Adipose tissue (tissue), 3 donors: ENCODE measurements around the gene UBA52. TPM values are rescaled to one million over a fixed set of nuclear protein-coding genes. Genes with fewer than 3 reads are reported as not detected.

Experiments used
- H3K27ac ChIP-seq: one replicate; pipeline ENCODE4 v1.5.1; 2013; ENCODE audit warnings: low read depth, low read length
- WGBS, 3 donors: extraction: QIAGEN DNeasy Blood & Tissue Kit; methylation state at CpG; one replicate each; pipeline ENCODE4 v1.1.7; 2013; 5-methylcytosine and 5-hydroxymethylcytosine counted together
- polyA plus RNA-seq, 3 donors: library from polyadenylated mRNA; stranded (reverse); fragments of 200-250 nt; gene quantifications; one replicate each; pipeline ENCODE4 v1.2.3, GENCODE V29; 2013
- donor health status: healthy with polysubstance abuse.
- donor health status: Bipolar disorder and iron deficiency.
- donor health status: healthy.

UBA52 gene
- polyA plus RNA-seq, 3 donors = 844 to 1,559 (median 1,492) TPM

- 4 to 8% (median 6%) methylated on average over 18 to 32 of the region's 32 CpGs for WGBS, 3 donors
- H3K27ac ChIP-seq = no peak overlapping the region
Observed at GRCh38 chr19:18603255-18603957, 31.7 kb downstream of the UBA52 start.

GRCh38 chr19:18603958-18604819, 32.5 kb downstream of the UBA52 start:
- no peak overlapping the region for H3K27ac ChIP-seq
- 13 to 15% (median 15%) methylated on average over 24 to 26 of the region's 26 CpGs for WGBS, 3 donors

- WGBS, 3 donors = 10 to 16% (median 16%) methylated on average over 10 of the region's 10 CpGs
- H3K27ac ChIP-seq = no peak overlapping the region
Observed at GRCh38 chr19:18604820-18605159, 33.1 kb downstream of the UBA52 start.

- H3K27ac ChIP-seq = no peak overlapping the region
- 5 to 7% (median 6%) methylated on average over 12 to 17 of the region's 17 CpGs for WGBS, 3 donors
Observed at GRCh38 chr19:18605196-18605545, 33.5 kb downstream of the UBA52 start.

GRCh38 chr19:18605546-18606280, 34.1 kb downstream of the UBA52 start:
- WGBS, 3 donors = 2 to 4% (median 2%) methylated on average over 37 to 65 of the region's 65 CpGs
- no peak overlapping the region for H3K27ac ChIP-seq

- no peak within 1 kb of the TSS for H3K27ac ChIP-seq
- 1% methylated on average over 34 to 98 of the region's 116 CpGs for WGBS, 3 donors
Observed at GRCh38 chr19:18606281-18607225, 34.9 kb downstream of the UBA52 start, which contains the start of gene CRLF1. Gene CRLF1 (minus strand): TSS chr19:18606799. CDS start chr19:18606656, 143 bp downstream.

GRCh38 chr19:18607226-18608101, 35.8 kb downstream of the UBA52 start:
- WGBS, 3 donors = 1 to 3% (median 2%) methylated on average over 56 to 68 of the region's 68 CpGs
- no peak overlapping the region for H3K27ac ChIP-seq

- 18 to 28% (median 26%) methylated on average over 5 of the region's 5 CpGs for WGBS, 3 donors
- H3K27ac ChIP-seq = no peak overlapping the region
Observed at GRCh38 chr19:18608102-18608804, 36.6 kb downstream of the UBA52 start.

- H3K27ac ChIP-seq = no peak overlapping the region
- 49 to 59% (median 58%) methylated on average over 9 of the region's 9 CpGs for WGBS, 3 donors
Observed at GRCh38 chr19:18608805-18609716, 37.4 kb downstream of the UBA52 start.

GRCh38 chr19:18609717-18610051, 38.0 kb downstream of the UBA52 start:
- no peak overlapping the region for H3K27ac ChIP-seq
- 17 to 43% (median 36%) methylated on average over 2 of the region's 2 CpGs for WGBS, 3 donors

GRCh38 chr19:18610245-18610555, 38.5 kb downstream of the UBA52 start:
- no peak overlapping the region for H3K27ac ChIP-seq
- WGBS, 3 donors = 33 to 48% (median 39%) methylated on average over 3 of the region's 3 CpGs

GRCh38 chr19:18610556-18611326, 39.1 kb downstream of the UBA52 start:
- 4 to 8% (median 4%) methylated on average over 26 to 45 of the region's 45 CpGs for WGBS, 3 donors
- H3K27ac ChIP-seq = no peak overlapping the region

GRCh38 chr19:18611327-18612050, 39.8 kb downstream of the UBA52 start:
- no peak overlapping the region for H3K27ac ChIP-seq
- 1 to 2% (median 2%) methylated on average over 46 to 61 of the region's 62 CpGs for WGBS, 3 donors

- 1 to 2% (median 2%) methylated on average over 29 to 30 of the region's 30 CpGs for WGBS, 3 donors
- H3K27ac ChIP-seq = no peak overlapping the region
Observed at GRCh38 chr19:18612051-18612771, 40.6 kb downstream of the UBA52 start.
